ENCODE measurements around the gene ADORA1. TPM values are rescaled to one million over a fixed set of nuclear protein-coding genes. Genes with fewer than 3 reads are reported as not detected.

ADORA1 gene
- total and polyA plus RNA-seq, 2 experiments from 2014 or later, result 8.5 to 22.2 TPM

- no peak for TF ChIP-seq CTCF (IDR thresholded peaks at IDR 0.05; ENCODE audit: low read depth, low read length)
- DNase-seq (ENCODE audit: low read depth in 1 of 2, low spot score in 1 of 2), result no peak
Measured at GRCh38 chr1:203131548-203132200, 4.1 kb downstream of the ADORA1 start.

GRCh38 chr1:203133970-203134725 lies 6.6 kb downstream of the ADORA1 start:
- no peaks in the 10 kb centered on the region for H3K27me3 ChIP-seq
- no peaks in the 10 kb centered on the region for H3K36me3 ChIP-seq
- peak in 1 of 2 donors; percentile 93 for DNase-seq (ENCODE audit: low read depth in 1 of 2, low spot score in 1 of 2)
- H3K9me3 ChIP-seq (ENCODE audit: low read depth), result no peaks in the 10 kb centered on the region
- H3K27ac ChIP-seq, result no peak overlapping the region
- TF ChIP-seq CTCF (IDR thresholded peaks at IDR 0.05; ENCODE audit: low read depth, low read length), result no peak
- H3K4me3 ChIP-seq, result no peak overlapping the region
- peaks cover 26% of the 10 kb centered on the region for H3K4me1 ChIP-seq (ENCODE audit: low read depth)

More at GRCh38 chr1:203131548-203132200, 4.1 kb downstream of the ADORA1 start:
- no peaks in the 10 kb centered on the region for H3K27me3 ChIP-seq
- no peak overlapping the region for H3K27ac ChIP-seq
- no peaks in the 10 kb centered on the region for H3K9me3 ChIP-seq (ENCODE audit: low read depth)
- H3K36me3 ChIP-seq, result no peaks in the 10 kb centered on the region
- no peak overlapping the region for H3K4me3 ChIP-seq
- H3K4me1 ChIP-seq (ENCODE audit: low read depth), result peaks cover 48% of the 10 kb centered on the region

- no peaks in the 10 kb centered on the region for H3K9me3 ChIP-seq (ENCODE audit: low read depth)
Measured at GRCh38 chr1:203135636-203136305, 8.2 kb downstream of the ADORA1 start.

GRCh38 chr1:203136409-203137042 lies 9.0 kb downstream of the ADORA1 start:
- Histone ChIP-seq H3K4me1 (ENCODE audit: low read depth) (peaks cover 23% of the 10 kb centered on the region), H3K4me3 (no peak overlapping the region), H3K27ac (no peak overlapping the region), H3K9me3 (ENCODE audit: low read depth) (no peaks in the 10 kb centered on the region), H3K36me3 (no peaks in the 10 kb centered on the region), H3K27me3 (no peaks in the 10 kb centered on the region)
- TF ChIP-seq CTCF (IDR thresholded peaks at IDR 0.05; ENCODE audit: low read depth, low read length), result no peak
- no peak for DNase-seq (ENCODE audit: low read depth in 1 of 2, low spot score in 1 of 2)

More at GRCh38 chr1:203135636-203136305, 8.2 kb downstream of the ADORA1 start:
- Histone ChIP-seq H3K27me3 (no peaks in the 10 kb centered on the region), H3K4me1 (ENCODE audit: low read depth) (peaks cover 20% of the 10 kb centered on the region), H3K4me3 (no peak overlapping the region), H3K27ac (no peak overlapping the region), H3K36me3 (no peaks in the 10 kb centered on the region)
- DNase-seq (ENCODE audit: low read depth in 1 of 2, low spot score in 1 of 2), result no peak
- TF ChIP-seq CTCF (IDR thresholded peaks at IDR 0.05; ENCODE audit: low read depth, low read length), result no peak

- Histone ChIP-seq H3K27ac (no peak overlapping the region), H3K36me3 (no peaks in the 10 kb centered on the region), H3K9me3 (ENCODE audit: low read depth) (no peaks in the 10 kb centered on the region), H3K27me3 (no peaks in the 10 kb centered on the region), H3K4me3 (no peak overlapping the region), H3K4me1 (ENCODE audit: low read depth) (peaks cover 23% of the 10 kb centered on the region)
- TF ChIP-seq CTCF (IDR thresholded peaks at IDR 0.05; ENCODE audit: low read depth, low read length), result no peak
- DNase-seq (ENCODE audit: low read depth in 1 of 2, low spot score in 1 of 2), result no peak
Measured at GRCh38 chr1:203137324-203137723, 9.8 kb downstream of the ADORA1 start.

Data from cardiac muscle cell (in vitro differentiated cells and primary cell).